Astrocyte of the cerebellum (primary cell): ENCODE results near the gene PPT2.

Source experiments
- DNase-seq: peaks from one replicate; pipeline ENCODE4 v3.0.0-alpha.2; 2011; ENCODE audit warnings: low read depth
- H3K4me3 ChIP-seq: 2 replicates; pipeline ENCODE4 v1.5.1; 2011; ENCODE audit warnings: mild to moderate bottlenecking, low read depth, low read length, moderate library complexity
- CTCF ChIP-seq: IDR thresholded peaks from 2 replicates; pipeline ENCODE4 v1.5.1; 2012; ENCODE audit warnings: low read length, low read depth, moderate library complexity, mild to moderate bottlenecking; ENCODE audit errors: missing control alignments
- in situ Hi-C: cut with HindIII; loops from 2 replicates; pipeline ENCODE4 v1.10.0; 2017; ENCODE audit warnings: low sequenced_read_pairs

The PPT2 gene

DNA sequence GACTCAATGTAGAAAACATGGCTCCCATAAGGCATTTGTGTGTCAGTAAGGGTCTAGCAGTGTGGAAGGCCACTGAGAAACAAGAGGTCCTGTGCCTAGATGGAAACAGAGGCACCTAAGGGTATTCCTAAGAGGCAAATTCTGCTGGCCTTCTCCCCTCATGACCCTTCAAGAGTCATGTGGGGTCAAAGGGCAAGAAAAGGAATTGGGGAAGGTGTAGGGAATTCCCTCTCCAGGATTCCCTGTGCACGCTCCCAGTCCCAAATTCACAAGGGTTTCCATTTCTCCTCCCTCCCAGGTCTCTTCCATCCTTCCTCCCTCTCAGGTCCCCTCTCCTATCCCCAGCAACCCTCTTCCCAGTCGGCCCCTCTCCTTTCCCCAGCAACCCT lies 21.4 kb downstream of the PPT2 start:
- no peak for DNase-seq
- in situ Hi-C loops: no loop called here
- peak overlapping the region; percentile 100 for H3K4me3 ChIP-seq
- no peak for TF ChIP-seq CTCF

- no peak for TF ChIP-seq CTCF
- in situ Hi-C loops: no loop called here
- H3K4me3 ChIP-seq: peak within 1 kb of the TSS; percentile 100
- DNase-seq: peak; percentile 95
Observed at GRCh38 chr6:32175711-32176475, 22.0 kb downstream of the PPT2 start, which contains the start of gene AGPAT1. TSS of gene AGPAT1 (minus strand) at chr6:32176084. CDS start at chr6:32171496, 4,588 bp downstream.

- TF ChIP-seq CTCF: no peak
- no peak for DNase-seq
- peak overlapping the region; percentile 100 for H3K4me3 ChIP-seq
- in situ Hi-C loops: no loop called here
Observed at GRCh38 chr6:32176476-32177182, 22.7 kb downstream of the PPT2 start.

DNA sequence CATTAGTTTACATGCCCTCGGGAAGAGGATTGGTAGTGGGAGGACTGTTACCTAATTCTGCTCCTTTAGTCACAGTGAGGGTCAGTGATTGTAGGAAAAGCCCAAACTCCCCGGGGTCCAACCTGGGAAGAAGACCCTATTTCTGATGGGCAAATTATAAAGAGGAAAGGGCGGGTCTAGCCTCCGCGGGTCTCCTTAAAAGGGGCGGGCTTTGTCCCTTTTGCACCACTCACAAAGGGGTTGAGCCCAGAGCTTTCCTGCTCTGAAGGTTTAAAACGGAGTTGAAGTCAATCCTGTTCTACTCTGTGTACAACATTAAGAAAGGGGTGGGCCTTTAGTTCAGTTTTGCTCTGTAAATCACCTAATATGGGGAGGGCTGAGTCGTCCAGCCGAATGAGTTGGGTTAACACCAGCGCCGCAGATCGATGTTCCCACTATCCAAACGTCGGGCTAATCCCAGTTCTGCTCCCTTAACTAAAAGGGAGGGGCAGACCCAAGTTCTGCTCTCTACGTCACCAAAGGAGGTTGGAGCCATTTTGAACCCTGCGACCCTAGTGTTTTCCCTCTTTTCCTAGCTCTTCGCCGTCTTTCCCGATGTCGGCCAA lies 23.3 kb downstream of the PPT2 start:
- peak; percentile 24 for DNase-seq
- peak overlapping the region; percentile 100 for H3K4me3 ChIP-seq
- no peak for TF ChIP-seq CTCF
- in situ Hi-C loops: no loop called here

DNA sequence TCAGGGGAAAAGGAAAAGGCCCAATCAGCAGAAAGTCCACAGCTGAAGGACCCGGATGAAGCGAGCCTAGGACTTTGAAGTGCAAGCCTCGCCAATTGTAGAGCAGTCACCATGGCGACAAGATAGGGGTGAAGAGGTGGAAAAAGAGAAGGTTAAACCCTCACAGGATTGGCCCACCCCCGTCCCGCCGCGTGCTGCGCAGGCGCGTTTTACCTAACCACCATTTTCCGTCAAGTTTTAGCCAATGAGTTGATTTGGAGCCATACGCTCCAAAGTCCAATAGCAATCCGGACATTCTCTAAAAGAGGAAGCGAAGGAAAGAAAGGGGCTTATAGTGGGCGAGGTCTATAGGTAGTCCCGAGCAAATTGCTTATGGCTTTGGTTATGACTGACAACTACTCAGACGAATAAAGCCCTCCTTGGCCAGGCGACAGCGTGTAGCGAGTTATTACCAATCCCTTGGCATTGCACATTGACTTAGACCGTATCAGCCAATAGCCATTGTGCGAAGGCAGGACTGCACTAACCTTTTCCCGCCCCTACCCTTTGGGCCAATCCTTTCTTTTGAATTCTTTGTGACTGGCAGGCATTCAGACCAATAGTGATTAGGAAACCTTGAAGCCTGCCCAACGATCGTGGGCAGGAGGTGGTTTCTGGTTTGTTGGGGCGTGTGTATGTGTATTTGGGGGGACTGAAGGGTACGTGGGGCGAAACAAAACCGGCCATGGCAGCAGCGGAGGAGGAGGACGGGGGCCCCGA lies 24.0 kb downstream of the PPT2 start, which contains the start of gene RNF5:
Gene RNF5, plus strand, starts transcription at position 618 of the 759 bp plus-strand sequence. Its CDS starts 107 bp downstream, at position 725.
- DNase-seq: peak; percentile 100
- H3K4me3 ChIP-seq: peak within 1 kb of the TSS; percentile 100
- TF ChIP-seq CTCF: no peak
- in situ Hi-C loops: no loop called here
